ENCODE results near the gene MRPL2. TPM values are rescaled to one million over a fixed set of nuclear protein-coding genes. Genes with fewer than 3 reads are reported as not detected.

MRPL2 gene
- total and polyA plus RNA-seq, 4 donors: 19.6 to 73.9 (median 44.7) TPM

- H3K27me3 ChIP-seq (ENCODE audit: control insufficient read depth in 4 of 4, insufficient read depth in 4 of 4, low read length in 3 of 4): no peaks in the 10 kb centered on the region
- peak; percentile 78 for DNase-seq (ENCODE audit: low spot score)
- TF ChIP-seq TAF1 (conservative IDR thresholded peaks at IDR 0.05): no peak
- no peak for TF ChIP-seq ZBTB33 (IDR thresholded peaks at IDR 0.05)
- no peak for TF ChIP-seq RAD21 (IDR thresholded peaks at IDR 0.05)
- no peak for TF ChIP-seq REST (IDR thresholded peaks at IDR 0.05)
- TF ChIP-seq ATF3 (IDR thresholded peaks at IDR 0.05): no peak
- peak; percentile 87 for TF ChIP-seq YY1 (IDR thresholded peaks at IDR 0.05)
- no peak for TF ChIP-seq MAX (IDR thresholded peaks at IDR 0.05)
- TF ChIP-seq CTCF (IDR thresholded peaks at IDR 0.05; ENCODE audit: low read depth, low read length, missing input control): no peak
- TF ChIP-seq FOXA2 (IDR thresholded peaks at IDR 0.05): no peak
- TF ChIP-seq SP1 (IDR thresholded peaks at IDR 0.05): peak; percentile 9
- no peak for TF ChIP-seq NR2F2 (IDR thresholded peaks at IDR 0.05)
- TF ChIP-seq HNF4G (IDR thresholded peaks at IDR 0.05): no peak
- TF ChIP-seq JUND (IDR thresholded peaks at IDR 0.05): no peak
- TF ChIP-seq FOXA1 (IDR thresholded peaks at IDR 0.05): no peak
- peak; percentile 67 to 89 for TF ChIP-seq GABPA (IDR thresholded peaks at IDR 0.05 in 1 of 2, conservative IDR thresholded peaks at IDR 0.05 in 1 of 2)
- TF ChIP-seq RXRA (IDR thresholded peaks at IDR 0.05): peak in 1 of 2 donors; percentile 12
- H3K4me1 ChIP-seq (ENCODE audit: control insufficient read depth in 4 of 4, insufficient read depth in 4 of 4, low read length in 3 of 4): peaks cover 2 to 13% (median 11%) of the 10 kb centered on the region in 4 donors
- H3K9ac ChIP-seq (ENCODE audit: low read depth in 1 of 2, low read length in 2 of 2): peak within 1 kb of the TSS; percentile 48 to 53
- H3K27ac ChIP-seq (ENCODE audit: low read depth in 1 of 2, low read length in 2 of 2): peak within 1 kb of the TSS; percentile 86 to 95
- WGBS: 1% methylated on average over 56 of the region's 56 CpGs
- H3K36me3 ChIP-seq (ENCODE audit: control insufficient read depth in 4 of 4, insufficient read depth in 3 of 4, low read depth in 1 of 4, low read length in 3 of 4): peaks cover 0 to 41% (median 24%) of the 10 kb centered on the region in 4 donors
- H3K9me3 ChIP-seq (ENCODE audit: control insufficient read depth in 4 of 4, low read length in 3 of 4): no peaks in the 10 kb centered on the region
- H3K4me3 ChIP-seq (ENCODE audit: low read depth in 1 of 3, low read length in 3 of 3): peak within 1 kb of the TSS; percentile 92 to 100 (median 94)
Measured at GRCh38 chr6:43021270-43022047, 37.8 kb downstream of the MRPL2 start, which contains the start of gene RRP36. TSS of gene RRP36 (plus strand) at chr6:43021623. CDS start at chr6:43021655, 32 bp downstream.

All from liver (tissue), 9 donors.